Measurements from ENCODE around the gene RGS17.

Gene RGS17

DNA sequence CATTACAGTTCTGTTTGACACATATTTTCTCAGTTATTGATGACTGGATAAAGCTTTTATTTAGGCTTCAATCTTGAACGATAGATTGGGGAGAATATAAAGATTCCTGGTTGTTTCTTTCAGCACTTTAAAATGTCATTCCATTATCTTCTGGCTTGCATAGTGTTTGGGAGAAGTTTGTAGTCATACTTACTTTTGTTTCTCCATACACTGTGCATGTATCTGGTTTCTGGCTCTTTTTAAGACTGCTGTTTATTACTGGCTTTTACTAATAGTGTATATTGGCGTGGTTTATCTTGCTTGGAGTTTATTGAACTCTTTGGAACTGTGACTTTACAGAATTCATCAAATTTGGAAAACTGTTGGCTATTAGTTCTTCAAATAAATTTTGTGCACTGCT is 49.2 kb downstream of the RGS17 start:
- DNase-seq = no peak

GRCh38 chr6:153076431-153076830 is 54.7 kb downstream of the RGS17 start:
- DNase-seq = no peak

DNA sequence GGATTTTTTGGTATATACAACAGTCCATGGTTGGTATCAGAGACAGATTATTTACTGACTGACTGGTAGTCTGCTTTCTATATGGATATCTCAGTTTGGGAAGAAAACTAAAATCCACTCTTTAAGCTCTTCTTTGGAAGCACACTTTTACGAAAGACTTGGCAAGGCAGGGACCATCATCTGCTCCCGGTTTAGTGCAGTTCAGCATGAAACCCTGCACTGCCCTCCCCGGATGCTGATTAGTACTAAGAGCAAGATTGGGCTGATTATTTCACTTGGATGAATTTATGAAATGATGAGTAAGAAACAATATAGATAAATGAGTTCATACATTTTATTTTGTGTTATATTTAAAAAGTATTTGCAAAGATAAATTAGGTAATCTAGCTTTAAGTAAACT is 56.3 kb downstream of the RGS17 start:
- no peak for DNase-seq

DNA sequence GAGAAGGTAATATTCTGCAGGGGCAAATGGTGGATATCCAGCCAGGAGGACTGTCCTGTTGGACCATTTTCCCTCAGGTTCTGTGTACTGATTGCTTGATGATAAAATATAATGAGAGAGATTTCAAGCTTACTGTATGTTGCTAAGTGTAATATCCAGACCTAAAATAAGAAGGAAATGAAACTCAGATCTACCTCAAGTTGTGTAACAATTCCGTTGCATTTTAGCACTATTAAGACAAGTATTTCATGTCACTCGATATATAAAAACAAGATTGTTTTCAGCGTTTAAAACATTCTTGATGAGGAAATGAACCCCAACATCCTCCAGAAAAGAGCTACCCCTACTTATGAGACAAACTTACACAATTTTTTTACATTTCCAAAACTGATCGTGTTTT is 57.2 kb downstream of the RGS17 start:
- no peak for DNase-seq

- DNase-seq = no peak
Observed at GRCh38 chr6:153070756-153071155, 60.3 kb downstream of the RGS17 start.

DNA sequence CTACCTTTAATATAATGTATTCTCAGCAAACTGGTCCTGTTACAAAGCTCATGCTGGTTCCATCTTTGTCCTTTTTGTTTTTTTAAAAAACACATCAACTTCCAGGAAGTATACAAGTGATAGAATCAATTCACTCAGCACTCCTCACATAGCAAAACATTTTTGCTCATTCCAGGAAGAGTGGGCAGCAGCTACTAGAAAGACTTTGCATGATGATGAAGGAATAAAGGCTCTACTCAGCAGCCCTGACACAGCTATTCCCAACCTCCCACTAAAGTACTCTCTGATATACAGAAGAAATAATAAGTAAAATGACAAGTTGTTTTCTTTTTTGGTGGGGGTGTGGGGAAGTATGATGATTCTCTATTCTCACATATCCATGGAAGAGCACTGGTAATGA is 61.2 kb downstream of the RGS17 start:
- no peak for DNase-seq

DNA sequence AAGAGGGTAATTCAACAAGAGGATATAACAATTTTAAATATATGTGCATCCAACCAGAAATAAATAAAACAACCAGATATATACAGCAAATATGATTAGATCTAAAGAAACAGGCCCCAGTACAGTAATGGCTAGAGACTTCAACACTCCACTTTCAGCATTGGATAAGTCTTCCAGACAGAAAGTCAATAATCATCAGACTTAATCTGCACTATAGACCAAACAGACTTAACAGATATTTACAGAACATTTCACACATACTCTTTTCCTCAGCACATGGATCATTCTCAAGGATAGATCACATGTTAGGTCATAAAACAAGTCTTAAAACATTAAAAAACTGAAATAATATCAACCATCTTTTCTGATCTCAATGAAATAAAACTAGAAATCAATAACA is 65.9 kb downstream of the RGS17 start:
- no peak for DNase-seq

DNA sequence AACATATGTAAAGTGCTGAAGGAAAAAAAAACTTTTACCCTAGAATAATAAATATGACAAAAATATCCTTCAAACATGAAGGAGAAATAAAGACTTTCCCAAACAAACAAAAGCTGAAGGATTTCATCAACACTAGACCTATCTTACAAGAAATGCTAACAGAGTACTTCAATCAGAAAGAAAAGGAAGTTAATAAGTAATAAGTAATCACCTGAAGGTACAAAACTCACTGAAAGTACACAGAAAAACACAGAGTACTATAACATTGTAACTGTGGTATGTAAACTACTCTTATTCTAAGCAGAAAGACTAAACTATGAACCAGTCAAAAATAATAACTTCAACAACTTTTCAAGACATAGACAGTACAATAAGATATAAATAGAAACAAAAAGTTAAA is 67.1 kb downstream of the RGS17 start:
- no peak for DNase-seq

DNA sequence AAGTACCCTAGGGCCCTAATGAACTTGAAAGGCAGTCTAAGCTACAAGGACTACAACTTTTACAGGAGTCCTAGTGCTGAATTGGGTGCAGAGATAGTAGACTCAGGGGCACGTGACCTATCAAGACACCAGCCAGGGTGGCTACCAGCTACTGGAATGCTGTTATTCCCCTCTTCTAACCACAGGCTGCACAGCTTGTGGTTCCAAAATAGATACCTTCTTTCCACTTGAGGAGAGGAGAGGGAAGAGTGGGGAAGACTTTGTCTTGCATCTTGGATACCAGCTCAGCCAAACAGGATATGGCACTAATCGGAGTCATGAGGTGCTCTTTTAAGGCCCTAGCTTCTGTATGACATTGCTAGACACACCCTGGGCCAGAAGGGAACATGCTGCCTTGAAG is 68.6 kb downstream of the RGS17 start:
- DNase-seq = no peak

DNA sequence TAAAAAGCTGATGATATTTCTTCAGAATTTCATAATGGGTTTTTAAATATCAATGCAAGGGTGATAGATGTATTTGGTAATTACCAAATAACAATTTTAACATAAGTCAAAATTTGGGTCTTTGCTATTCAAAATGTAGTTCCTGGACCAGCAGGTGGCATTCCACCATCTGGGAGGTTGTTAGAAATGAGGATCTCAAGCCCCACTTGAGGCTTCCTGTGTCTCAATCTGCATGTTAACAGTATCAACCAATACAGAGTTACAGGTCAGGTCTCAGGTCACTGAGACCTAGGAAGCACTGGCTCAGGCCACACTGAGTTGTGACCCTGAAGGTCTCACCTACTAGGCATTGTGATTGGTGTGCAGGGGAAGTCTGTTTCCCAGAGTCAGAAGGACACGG is 71.3 kb downstream of the RGS17 start:
- DNase-seq = peak; percentile 2

DNA sequence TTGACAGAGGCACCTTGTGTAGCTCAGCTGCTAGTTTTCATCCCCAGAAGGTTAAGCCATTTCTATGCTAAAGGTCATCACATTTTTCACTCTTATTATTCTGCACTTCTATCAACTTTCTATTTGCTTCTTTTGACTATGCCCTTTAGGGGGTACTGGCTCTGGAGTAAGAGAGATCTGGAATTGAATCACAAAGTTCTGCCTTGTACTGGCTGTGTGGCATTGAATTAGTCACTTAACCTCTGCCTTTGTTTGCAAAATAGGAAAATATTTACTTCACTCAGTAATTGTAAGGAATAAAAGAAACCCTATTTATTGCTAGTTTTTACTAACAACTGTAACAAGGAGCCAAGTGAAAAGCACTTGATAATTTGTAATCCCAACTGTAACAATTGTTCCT is 71.8 kb downstream of the RGS17 start:
- no peak for DNase-seq

GRCh38 chr6:153058909-153059308 is 72.2 kb downstream of the RGS17 start:
- peak; percentile 1 for DNase-seq

DNA sequence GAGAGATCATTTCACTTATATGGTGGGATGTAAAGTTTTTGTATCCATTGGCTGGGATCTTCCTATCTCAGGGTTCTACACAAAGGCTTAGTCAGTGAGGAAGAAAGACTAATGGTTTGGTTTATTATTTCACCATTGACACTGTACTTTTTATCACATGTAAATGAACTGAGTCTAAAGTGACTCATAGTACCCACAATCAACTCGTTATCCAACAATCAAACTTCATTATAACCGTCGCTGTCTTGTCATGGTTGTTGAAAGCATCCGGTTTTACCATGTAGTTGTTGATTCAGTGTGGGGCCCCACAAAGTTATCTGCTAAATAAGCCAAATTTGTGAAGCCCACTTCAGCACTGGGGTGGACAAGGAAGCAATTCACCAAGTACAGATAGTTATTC is 72.8 kb downstream of the RGS17 start:
- peak; percentile 27 for DNase-seq

- DNase-seq = no peak
Observed at GRCh38 chr6:153056308-153056707, 74.8 kb downstream of the RGS17 start.

GRCh38 chr6:153051801-153052200 is 79.3 kb downstream of the RGS17 start:
- DNase-seq = no peak

DNA sequence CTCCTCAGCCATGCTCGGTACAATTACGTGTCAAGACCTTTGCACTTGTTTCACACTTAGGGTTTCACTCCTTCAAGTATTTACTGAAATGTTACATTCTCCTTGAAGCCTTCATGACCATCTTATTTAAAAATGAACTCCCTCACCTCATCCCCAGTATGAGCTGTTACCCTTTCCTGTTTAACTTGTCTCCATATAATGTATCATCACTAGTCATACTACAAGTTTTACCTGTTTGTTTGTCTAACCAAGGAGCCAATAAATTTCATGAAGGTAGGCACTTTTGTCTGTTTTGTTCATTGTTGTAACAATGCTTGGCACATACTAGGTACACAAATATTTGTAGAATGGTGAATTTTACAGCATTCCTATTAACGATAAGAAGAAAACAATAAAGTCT is 82.5 kb downstream of the RGS17 start:
- no peak for DNase-seq

DNA sequence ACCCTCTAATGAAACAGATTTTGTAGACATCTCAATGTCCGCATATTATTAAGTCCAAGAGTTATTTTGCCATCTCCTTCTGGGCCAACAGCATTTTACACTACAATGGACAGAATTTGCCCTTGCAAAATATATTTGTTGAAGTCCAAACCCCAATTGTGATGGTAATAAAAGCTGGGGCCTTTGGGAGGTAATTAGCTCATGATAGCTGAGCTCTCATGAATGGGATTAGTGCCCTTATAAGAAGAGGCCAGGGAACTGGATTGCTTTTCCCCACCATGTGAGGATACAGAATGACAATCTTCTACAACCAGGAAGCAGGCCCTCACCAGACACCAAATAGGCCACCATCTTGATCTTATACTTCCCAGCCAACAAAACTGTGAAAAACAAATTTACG is 83.7 kb downstream of the RGS17 start:
- DNase-seq = no peak

GRCh38 chr6:153045271-153045670 is 85.8 kb downstream of the RGS17 start:
- no peak for DNase-seq

DNA sequence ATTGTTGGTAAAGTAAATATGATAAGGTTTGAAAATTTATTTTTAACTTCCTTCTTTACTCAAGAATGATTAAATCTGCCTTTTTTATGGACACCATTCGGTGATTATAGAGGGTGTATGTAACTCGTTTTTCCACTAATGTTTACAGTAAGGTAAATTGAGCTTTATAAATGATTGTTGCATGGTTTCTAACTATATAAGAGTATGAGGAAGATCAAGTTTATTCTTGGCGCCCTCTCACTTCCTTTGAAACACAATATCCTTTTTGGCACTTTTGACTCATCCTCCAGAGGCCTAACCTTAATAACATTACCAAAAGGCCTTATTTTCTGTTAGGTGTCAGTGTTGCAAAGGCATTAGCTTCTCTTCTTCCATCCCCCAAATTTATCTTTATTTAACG is 86.8 kb downstream of the RGS17 start:
- DNase-seq = no peak

DNA sequence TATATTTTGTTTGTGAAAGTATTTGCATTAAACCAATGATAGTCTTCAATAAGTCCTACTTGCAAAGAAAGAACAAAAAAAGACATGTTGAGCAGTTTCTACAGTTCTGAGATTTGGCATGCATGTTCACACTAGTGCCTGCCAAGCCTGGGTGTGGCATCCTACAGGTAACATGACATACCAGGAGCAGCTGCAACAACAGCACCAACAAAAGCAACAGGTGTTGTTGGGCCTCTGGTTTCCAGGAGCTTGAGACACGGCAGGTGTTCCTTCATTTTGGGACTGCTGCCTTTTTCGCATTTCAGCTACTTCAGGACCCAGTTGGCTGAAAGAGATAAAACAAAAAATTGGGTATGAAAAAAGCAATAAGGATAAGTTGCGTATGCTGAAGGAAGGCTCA is 87.4 kb downstream of the RGS17 start:
- no peak for DNase-seq

- DNase-seq = no peak
Observed at GRCh38 chr6:153038378-153039057, 92.6 kb downstream of the RGS17 start.

DNA sequence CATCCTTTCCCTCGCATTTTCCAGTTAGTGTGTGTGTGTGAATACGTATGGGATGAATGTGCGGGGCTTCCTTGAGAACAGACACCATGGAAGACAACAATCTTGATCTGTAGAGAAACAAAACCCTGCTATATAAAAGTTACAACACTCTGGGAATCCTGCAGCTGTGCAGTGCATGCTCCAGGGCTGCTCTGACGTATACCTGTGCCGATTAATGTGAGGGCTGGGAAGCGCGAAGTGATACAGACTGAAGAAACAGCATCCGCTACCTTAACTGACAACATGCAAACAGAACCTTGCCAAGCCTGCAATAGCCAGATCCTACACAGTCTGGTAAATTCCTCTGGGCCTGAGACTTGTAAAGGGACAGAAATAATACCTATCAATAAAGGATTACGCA is 96.9 kb downstream of the RGS17 start:
- no peak for DNase-seq

- DNase-seq = peak; percentile 70
Observed at GRCh38 chr6:153032255-153032882, 98.7 kb downstream of the RGS17 start.

DNA sequence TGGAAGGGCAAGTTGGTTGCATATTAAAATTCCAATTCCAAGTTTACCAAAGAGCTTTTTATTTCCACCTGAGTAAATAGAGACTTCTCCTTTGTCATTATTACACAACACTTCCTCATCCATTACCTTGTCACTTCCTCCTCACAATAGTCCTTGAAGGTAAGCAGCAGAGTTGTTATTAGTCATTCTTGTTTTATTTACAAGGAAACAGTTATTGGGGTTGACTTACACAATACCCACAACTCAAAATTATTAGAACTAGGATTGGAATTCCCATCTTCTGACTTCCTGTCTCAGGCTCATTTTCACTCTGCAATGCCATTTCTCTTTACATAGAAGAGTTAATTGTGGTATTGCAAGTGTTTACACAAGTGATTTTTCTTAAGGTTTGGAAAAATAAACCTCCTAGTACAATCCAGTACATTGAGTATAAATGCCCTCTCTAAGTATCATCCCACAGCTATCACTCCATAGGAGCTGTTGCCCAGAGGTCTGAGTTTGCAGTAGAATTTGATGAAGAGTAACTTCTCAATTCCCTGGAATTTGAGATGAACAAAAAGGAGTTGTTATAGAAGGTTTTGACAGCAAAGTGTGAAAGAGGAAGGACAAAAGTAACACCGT is 99.6 kb downstream of the RGS17 start:
- DNase-seq = no peak

GRCh38 chr6:153028963-153029362 is 102.1 kb downstream of the RGS17 start:
- no peak for DNase-seq
